ENCODE measurements around the gene HERC6. TPM values are rescaled to one million over a fixed set of nuclear protein-coding genes. Genes with fewer than 3 reads are reported as not detected.

Gene HERC6
- 7.0 and 9.7 TPM in 2 replicates for polyA plus RNA-seq (2011; rRNA removed)
- 2.3 and 2.5 TPM in 2 replicates for polyA plus RNA-seq (2012; cell fraction: cytosol; rRNA removed)
- polyA plus RNA-seq (2012; cell fraction: nucleus; rRNA removed) = 2.0 and 2.2 TPM in 2 replicates
- polyA plus RNA-seq (2017; fragmentation: RNase III; extraction: RNeasy Plus Mini Kit Qiagen cat#74134 plus additional on column Dnase treatment) = 2.8 to 3.6 TPM (median 3.6 TPM) in 3 replicates
- 16.0 and 16.8 TPM in 2 replicates for polyA minus RNA-seq (2011; rRNA and poly(A)+ RNA removed)

DNA sequence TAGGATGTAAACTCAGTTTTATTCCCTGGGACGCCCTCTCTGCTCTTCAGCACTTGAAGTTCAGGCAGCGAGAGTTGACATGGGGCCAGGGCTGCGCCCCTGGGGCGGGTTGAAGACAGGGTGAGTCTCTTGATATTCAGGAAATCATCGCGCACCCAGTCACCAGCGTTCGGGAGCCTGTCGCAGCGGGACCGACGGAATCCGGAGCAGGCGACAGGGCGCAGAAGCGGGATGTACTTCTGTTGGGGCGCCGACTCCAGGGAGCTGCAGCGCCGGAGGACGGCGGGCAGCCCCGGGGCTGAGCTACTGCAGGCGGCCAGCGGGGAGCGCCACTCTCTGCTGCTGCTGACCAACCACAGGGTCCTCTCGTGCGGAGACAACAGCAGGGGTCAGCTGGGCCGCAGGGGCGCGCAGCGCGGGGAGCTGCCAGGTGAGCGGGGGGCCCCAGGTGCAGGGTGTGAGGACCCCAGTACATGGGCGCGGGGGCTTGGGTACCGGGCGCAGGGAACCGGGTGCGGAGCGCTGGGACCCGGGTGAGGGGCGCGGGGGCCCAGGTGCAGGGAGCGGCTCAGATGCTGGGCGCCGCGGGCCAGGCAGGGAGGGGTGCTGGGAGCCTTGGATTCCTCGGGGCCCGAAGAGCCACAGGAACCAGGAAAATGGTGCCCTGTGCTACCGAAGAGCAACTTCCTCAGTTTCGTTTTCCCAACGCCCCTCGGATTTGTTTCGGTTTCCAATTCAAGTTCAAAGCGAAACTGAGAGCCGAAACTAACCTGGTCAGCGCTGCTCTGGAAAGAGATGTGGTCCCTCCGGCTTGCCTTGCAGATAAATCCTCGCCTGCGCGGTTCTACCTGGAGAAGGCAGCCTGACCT is at the start of gene HERC6:
Gene HERC6 (plus strand): TSS at position 162 of the 869 bp plus-strand sequence. CDS start 70 bp downstream, at position 232.
- H3K4me1 ChIP-seq = no peaks in the 10 kb centered on the region
- CTCF ChIA-PET = interaction anchor here (0.6 to 1.7 kb wide), 12 partner anchors 10 to 160 kb away, joined by 3 to 7 read pairs (median 4); partner anchors contain the start of gene HERC5
- peak within 1 kb of the TSS; percentile 75 to 94 for H3K27ac ChIP-seq
- FAIRE-seq (no peak), DNase-seq (ENCODE audit: low read depth in 1 of 2, low spot score in 1 of 2) (peak; percentile 69 to 83), ATAC-seq (peak; percentile 99)
- H3K4me3 ChIP-seq = peak within 1 kb of the TSS; percentile 64
- H3K4me2 ChIP-seq = peak within 1 kb of the TSS; percentile 80
- H3K9me3 ChIP-seq = no peaks in the 10 kb centered on the region
- POLR2A ChIA-PET = interaction anchor here (0.7 to 1.1 kb wide), 2 partner anchors 78 to 95 kb away, joined by 3 to 4 read pairs; partner anchors contain the start of genes HERC5 and PPM1K
- 1% methylated on average over 29 of the region's 62 CpGs for WGBS (ENCODE audit: missing lambda C conversion rate)
- TF ChIP-seq NR3C1 (IDR thresholded peaks at IDR 0.05) (no peak), CBX8 (IDR thresholded peaks at IDR 0.05) (no peak), PHF8 (IDR thresholded peaks at IDR 0.05; ENCODE audit: borderline replicate concordance, low read depth) (peak; percentile 63), CHD4 (IDR thresholded peaks at IDR 0.05; ENCODE audit: borderline replicate concordance) (no peak), MYC (IDR thresholded peaks at IDR 0.05; ENCODE audit: borderline replicate concordance, low read length) (no peak), JUN (IDR thresholded peaks at IDR 0.05) (peak in 1 of 2 experiments; percentile 42; a peak in 1 of 5 replicates), EHF (CRISPR knock-in tag; IDR thresholded peaks at IDR 0.05) (no peak), RFX5 (IDR thresholded peaks at IDR 0.05) (no peak), HOXA7 (CRISPR knock-in tag; IDR thresholded peaks at IDR 0.05) (no peak), NFE2L2 (conservative IDR thresholded peaks at IDR 0.05; ENCODE audit: low read length) (no peak), RNF2 (IDR thresholded peaks at IDR 0.05; ENCODE audit: borderline replicate concordance, low read depth) (no peak), RCOR1 (IDR thresholded peaks at IDR 0.05; ENCODE audit: low read depth, low read length) (no peak), FOSB (CRISPR knock-in tag; IDR thresholded peaks at IDR 0.05) (no peak), SREBF2 (IDR thresholded peaks at IDR 0.05) (no peak), ZC3H11A (IDR thresholded peaks at IDR 0.05) (no peak), BHLHE40 (IDR thresholded peaks at IDR 0.05; ENCODE audit: low read depth, low read length) (peak; percentile 14; the same call in 1 of the 2 replicates), JUNB (IDR thresholded peaks at IDR 0.05) (no peak), HDAC2 (IDR thresholded peaks at IDR 0.05) (no peak), ZNF302 (CRISPR knock-in tag; IDR thresholded peaks at IDR 0.05) (no peak), CBX2 (IDR thresholded peaks at IDR 0.05; ENCODE audit: borderline replicate concordance, low read depth) (no peak), POLR2A (IDR thresholded peaks at IDR 0.05; ENCODE audit: low read length) (peak; percentile 35; the same call in 1 of the 2 replicates), EP300 (IDR thresholded peaks at IDR 0.05) (no peak), NPAS2 (CRISPR knock-in tag; IDR thresholded peaks at IDR 0.05; ENCODE audit: borderline replicate concordance) (no peak), TP53 (CRISPR knock-in tag; IDR thresholded peaks at IDR 0.05) (no peak), SMC3 (IDR thresholded peaks at IDR 0.05) (peak; percentile 54; the same call in 2 of the 3 replicates), CEBPB (IDR thresholded peaks at IDR 0.05) (no peak), EHMT2 (IDR thresholded peaks at IDR 0.05; ENCODE audit: low read depth) (no peak), HOXB13 (CRISPR knock-in tag; IDR thresholded peaks at IDR 0.05; ENCODE audit: low read depth) (no peak), KDM5A (IDR thresholded peaks at IDR 0.05) (no peak)
- TF ChIP-seq, protein P1, sequence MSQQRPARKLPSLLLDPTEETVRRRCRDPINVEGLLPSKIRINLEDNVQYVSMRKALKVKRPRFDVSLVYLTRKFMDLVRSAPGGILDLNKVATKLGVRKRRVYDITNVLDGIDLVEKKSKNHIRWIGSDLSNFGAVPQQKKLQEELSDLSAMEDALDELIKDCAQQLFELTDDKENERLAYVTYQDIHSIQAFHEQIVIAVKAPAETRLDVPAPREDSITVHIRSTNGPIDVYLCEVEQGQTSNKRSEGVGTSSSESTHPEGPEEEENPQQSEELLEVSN (IDR thresholded peaks at IDR 0.05; ENCODE audit: borderline replicate concordance, low read depth) = no peak
- TF ChIP-seq, protein P2, sequence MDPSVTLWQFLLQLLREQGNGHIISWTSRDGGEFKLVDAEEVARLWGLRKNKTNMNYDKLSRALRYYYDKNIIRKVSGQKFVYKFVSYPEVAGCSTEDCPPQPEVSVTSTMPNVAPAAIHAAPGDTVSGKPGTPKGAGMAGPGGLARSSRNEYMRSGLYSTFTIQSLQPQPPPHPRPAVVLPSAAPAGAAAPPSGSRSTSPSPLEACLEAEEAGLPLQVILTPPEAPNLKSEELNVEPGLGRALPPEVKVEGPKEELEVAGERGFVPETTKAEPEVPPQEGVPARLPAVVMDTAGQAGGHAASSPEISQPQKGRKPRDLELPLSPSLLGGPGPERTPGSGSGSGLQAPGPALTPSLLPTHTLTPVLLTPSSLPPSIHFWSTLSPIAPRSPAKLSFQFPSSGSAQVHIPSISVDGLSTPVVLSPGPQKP (IDR thresholded peaks at IDR 0.05; ENCODE audit: low read depth, low read length) = no peak
- TF ChIP-seq, protein P3, sequence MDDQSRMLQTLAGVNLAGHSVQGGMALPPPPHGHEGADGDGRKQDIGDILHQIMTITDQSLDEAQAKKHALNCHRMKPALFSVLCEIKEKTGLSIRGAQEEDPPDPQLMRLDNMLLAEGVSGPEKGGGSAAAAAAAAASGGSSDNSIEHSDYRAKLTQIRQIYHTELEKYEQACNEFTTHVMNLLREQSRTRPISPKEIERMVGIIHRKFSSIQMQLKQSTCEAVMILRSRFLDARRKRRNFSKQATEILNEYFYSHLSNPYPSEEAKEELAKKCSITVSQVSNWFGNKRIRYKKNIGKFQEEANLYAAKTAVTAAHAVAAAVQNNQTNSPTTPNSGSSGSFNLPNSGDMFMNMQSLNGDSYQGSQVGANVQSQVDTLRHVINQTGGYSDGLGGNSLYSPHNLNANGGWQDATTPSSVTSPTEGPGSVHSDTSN (IDR thresholded peaks at IDR 0.05) = no peak
- TF ChIP-seq, protein P4, sequence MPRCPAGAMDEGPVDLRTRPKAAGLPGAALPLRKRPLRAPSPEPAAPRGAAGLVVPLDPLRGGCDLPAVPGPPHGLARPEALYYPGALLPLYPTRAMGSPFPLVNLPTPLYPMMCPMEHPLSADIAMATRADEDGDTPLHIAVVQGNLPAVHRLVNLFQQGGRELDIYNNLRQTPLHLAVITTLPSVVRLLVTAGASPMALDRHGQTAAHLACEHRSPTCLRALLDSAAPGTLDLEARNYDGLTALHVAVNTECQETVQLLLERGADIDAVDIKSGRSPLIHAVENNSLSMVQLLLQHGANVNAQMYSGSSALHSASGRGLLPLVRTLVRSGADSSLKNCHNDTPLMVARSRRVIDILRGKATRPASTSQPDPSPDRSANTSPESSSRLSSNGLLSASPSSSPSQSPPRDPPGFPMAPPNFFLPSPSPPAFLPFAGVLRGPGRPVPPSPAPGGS (IDR thresholded peaks at IDR 0.05) = no peak
- TF ChIP-seq, protein P5, sequence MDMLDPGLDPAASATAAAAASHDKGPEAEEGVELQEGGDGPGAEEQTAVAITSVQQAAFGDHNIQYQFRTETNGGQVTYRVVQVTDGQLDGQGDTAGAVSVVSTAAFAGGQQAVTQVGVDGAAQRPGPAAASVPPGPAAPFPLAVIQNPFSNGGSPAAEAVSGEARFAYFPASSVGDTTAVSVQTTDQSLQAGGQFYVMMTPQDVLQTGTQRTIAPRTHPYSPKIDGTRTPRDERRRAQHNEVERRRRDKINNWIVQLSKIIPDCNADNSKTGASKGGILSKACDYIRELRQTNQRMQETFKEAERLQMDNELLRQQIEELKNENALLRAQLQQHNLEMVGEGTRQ (IDR thresholded peaks at IDR 0.05) = no peak
- TF ChIP-seq, protein P6, sequence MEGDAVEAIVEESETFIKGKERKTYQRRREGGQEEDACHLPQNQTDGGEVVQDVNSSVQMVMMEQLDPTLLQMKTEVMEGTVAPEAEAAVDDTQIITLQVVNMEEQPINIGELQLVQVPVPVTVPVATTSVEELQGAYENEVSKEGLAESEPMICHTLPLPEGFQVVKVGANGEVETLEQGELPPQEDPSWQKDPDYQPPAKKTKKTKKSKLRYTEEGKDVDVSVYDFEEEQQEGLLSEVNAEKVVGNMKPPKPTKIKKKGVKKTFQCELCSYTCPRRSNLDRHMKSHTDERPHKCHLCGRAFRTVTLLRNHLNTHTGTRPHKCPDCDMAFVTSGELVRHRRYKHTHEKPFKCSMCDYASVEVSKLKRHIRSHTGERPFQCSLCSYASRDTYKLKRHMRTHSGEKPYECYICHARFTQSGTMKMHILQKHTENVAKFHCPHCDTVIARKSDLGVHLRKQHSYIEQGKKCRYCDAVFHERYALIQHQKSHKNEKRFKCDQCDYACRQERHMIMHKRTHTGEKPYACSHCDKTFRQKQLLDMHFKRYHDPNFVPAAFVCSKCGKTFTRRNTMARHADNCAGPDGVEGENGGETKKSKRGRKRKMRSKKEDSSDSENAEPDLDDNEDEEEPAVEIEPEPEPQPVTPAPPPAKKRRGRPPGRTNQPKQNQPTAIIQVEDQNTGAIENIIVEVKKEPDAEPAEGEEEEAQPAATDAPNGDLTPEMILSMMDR (IDR thresholded peaks at IDR 0.05) = peak; percentile 48

All from A549 (cell line).